ENCODE measurements around the gene ARHGEF1.

The ARHGEF1 gene

GRCh38 chr19:41956621-41957020, 73.6 kb downstream of the ARHGEF1 start:
- no peak for DNase-seq (ENCODE audit: low read depth, low spot score)
